ENCODE measurements around the gene MARCHF10. TPM values are rescaled to one million over a fixed set of nuclear protein-coding genes. Genes with fewer than 3 reads are reported as not detected.

Gene MARCHF10
- total and polyA plus RNA-seq, 9 donors, result 0.06 to 6.5 (median 0.46) TPM; not detected in 3

DNA sequence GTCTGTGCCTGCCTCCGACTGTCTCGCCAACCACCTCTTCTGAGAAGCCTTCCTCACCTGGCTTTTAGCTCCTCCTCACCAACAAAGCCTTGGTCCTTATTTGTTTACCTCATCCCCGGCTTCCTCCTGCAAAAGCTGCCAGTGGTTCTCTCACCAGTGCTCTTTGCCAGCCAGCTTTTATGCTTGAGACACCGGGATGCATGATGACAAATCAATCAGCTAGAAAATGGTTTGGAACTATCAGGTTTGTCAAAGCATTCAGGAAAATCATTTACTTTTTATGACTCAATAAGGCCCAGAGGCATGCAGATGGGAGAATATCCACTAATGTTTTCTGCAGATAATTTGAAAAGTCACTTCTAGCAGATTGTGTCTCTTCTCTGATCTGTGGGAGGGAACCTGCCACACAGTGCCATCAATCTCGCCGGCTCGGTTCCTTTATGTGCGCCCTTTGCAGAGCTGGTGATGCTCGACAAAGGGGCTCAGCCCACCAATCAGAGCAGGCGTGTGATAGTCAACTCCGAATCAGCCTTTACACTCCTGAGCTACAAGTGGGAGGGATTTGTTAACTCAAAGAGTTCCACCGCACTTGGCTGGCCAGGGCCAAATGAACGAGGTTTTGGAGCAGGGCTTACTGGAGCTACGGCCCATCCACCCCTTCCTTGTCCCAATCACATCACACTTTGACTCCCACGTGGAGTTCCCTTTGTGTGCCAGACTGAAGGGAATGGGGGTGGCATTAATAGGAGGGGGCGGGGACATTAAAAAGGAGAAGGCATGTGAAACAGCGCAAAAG, 94.8 kb downstream of the MARCHF10 start:
- no peaks in the 10 kb centered on the region for H3K9me3 ChIP-seq
- no peak overlapping the region for H3K27ac ChIP-seq
- peaks cover 5% of the 10 kb centered on the region for H3K4me1 ChIP-seq (ENCODE audit: insufficient read depth)
- peak in 1 of 5 donors; percentile 1 for DNase-seq
- TF ChIP-seq, protein P1, sequence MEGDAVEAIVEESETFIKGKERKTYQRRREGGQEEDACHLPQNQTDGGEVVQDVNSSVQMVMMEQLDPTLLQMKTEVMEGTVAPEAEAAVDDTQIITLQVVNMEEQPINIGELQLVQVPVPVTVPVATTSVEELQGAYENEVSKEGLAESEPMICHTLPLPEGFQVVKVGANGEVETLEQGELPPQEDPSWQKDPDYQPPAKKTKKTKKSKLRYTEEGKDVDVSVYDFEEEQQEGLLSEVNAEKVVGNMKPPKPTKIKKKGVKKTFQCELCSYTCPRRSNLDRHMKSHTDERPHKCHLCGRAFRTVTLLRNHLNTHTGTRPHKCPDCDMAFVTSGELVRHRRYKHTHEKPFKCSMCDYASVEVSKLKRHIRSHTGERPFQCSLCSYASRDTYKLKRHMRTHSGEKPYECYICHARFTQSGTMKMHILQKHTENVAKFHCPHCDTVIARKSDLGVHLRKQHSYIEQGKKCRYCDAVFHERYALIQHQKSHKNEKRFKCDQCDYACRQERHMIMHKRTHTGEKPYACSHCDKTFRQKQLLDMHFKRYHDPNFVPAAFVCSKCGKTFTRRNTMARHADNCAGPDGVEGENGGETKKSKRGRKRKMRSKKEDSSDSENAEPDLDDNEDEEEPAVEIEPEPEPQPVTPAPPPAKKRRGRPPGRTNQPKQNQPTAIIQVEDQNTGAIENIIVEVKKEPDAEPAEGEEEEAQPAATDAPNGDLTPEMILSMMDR (IDR thresholded peaks at IDR 0.05), result no peak
- TF ChIP-seq POLR2A (IDR thresholded peaks at IDR 0.05), result no peak
- TF ChIP-seq EP300 (IDR thresholded peaks at IDR 0.05), result no peak
- intact Hi-C loops (cut with DNase I), result no loop called here
- no peaks in the 10 kb centered on the region for H3K27me3 ChIP-seq
- no peak overlapping the region for H3K4me3 ChIP-seq
- 80 to 87% (median 82%) methylated on average over 17 of the region's 17 CpGs for WGBS, 3 donors
- no peaks in the 10 kb centered on the region for H3K36me3 ChIP-seq

DNA sequence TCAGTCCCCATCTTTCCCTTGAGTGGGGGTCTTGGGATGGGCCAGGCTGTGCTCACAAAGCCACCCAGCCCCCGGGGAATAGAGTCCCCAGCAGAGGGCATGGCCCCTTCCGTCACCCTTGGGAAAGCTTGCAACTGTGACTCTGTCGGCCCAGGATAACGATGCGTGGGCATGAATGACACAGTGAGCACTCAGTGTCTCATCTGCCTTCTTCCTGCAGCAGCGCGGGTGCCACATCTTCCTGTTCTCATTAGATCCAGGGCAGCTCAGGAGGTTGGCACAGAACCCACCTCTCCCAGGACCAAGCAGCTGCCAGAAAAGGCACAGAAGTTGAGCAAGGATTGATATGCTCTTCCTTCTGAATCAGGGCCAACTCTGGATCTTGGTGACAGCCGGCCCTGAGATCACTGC, 95.9 kb downstream of the MARCHF10 start:
- WGBS, 3 donors, result 66 to 75% (median 72%) methylated on average over 8 of the region's 8 CpGs
- H3K36me3 ChIP-seq, result no peaks in the 10 kb centered on the region
- intact Hi-C loops (cut with DNase I), result no loop called here
- DNase-seq, result peak in 2 of 5 donors; percentile 7 to 16
- TF ChIP-seq, protein P1 (IDR thresholded peaks at IDR 0.05), result no peak
- no peak for TF ChIP-seq EP300 (IDR thresholded peaks at IDR 0.05)
- TF ChIP-seq POLR2A (IDR thresholded peaks at IDR 0.05), result no peak
- peaks cover 5% of the 10 kb centered on the region for H3K4me1 ChIP-seq (ENCODE audit: insufficient read depth)
- H3K9me3 ChIP-seq, result no peaks in the 10 kb centered on the region
- no peak overlapping the region for H3K27ac ChIP-seq
- no peaks in the 10 kb centered on the region for H3K27me3 ChIP-seq
- no peak overlapping the region for H3K4me3 ChIP-seq

DNA sequence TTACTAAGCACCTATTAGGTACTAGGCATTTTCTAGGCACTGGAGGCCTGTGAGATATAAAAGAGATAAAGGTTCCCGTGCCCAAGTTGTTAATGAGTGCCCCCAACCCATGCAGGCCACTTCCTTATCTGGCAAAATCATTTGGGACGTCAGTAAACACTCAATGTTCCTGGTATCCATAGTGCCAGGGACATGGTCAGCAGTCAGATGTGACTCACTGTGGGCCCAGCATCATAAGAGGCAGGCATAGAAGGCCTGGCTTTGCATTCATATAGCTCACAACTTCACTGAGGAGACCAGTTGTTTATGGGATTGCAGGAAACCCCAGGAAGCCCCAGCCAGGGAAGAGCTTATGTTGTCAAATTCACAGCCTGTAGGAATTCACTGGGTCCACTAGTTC, 99.5 kb downstream of the MARCHF10 start:
- TF ChIP-seq POLR2A (IDR thresholded peaks at IDR 0.05) (no peak), EP300 (IDR thresholded peaks at IDR 0.05) (no peak)
- TF ChIP-seq, protein P1 (IDR thresholded peaks at IDR 0.05), result no peak
- intact Hi-C loops (cut with DNase I), result loop anchor here in 1 of 4 donors (10.0 kb wide), 1 partner anchor 256 kb away; the partner anchor contains the start of gene TANC2
- Histone ChIP-seq H3K9me3 (no peaks in the 10 kb centered on the region), H3K4me1 (ENCODE audit: insufficient read depth) (peaks cover 15% of the 10 kb centered on the region), H3K4me3 (no peak overlapping the region), H3K27me3 (no peaks in the 10 kb centered on the region), H3K27ac (no peak overlapping the region), H3K36me3 (no peaks in the 10 kb centered on the region)
- DNase-seq, result peak in 1 of 5 donors; percentile 2
- WGBS, 3 donors, result 66 to 71% (median 69%) methylated on average over 2 of the region's 2 CpGs

DNA sequence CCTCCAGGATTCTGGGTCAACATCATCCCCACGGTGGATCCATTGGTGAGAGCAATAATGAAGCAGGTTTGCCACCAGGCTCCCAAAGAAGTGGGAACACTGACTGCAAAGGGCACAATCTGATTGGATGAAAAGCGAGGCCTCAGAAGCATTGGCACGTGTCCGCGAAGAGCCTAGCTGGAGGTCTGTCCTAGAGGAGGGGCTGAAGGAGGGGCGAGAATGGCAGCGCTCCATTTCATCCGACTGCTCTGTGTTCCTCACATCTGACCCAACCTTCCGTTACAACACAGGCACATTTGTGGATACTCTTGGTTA, 100.7 kb downstream of the MARCHF10 start:
- intact Hi-C loops (cut with DNase I), result loop anchor here in 1 of 4 donors (10.0 kb wide), 1 partner anchor 257 kb away; the partner anchor contains the start of gene TANC2
- H3K36me3 ChIP-seq, result no peaks in the 10 kb centered on the region
- no peaks in the 10 kb centered on the region for H3K9me3 ChIP-seq
- no peak for TF ChIP-seq EP300 (IDR thresholded peaks at IDR 0.05)
- TF ChIP-seq, protein P1 (IDR thresholded peaks at IDR 0.05), result no peak
- TF ChIP-seq POLR2A (IDR thresholded peaks at IDR 0.05), result no peak
- no peak overlapping the region for H3K27ac ChIP-seq
- H3K4me3 ChIP-seq, result no peak overlapping the region
- peak in 2 of 5 donors; percentile 9 to 19 for DNase-seq
- H3K27me3 ChIP-seq, result no peaks in the 10 kb centered on the region
- H3K4me1 ChIP-seq (ENCODE audit: insufficient read depth), result peaks cover 16% of the 10 kb centered on the region
- WGBS, 3 donors, result 94 to 96% (median 95%) methylated on average over 9 of the region's 9 CpGs

Data from ovary (tissue), 9 donors.